IMR-90 (cell line): ENCODE measurements around the gene ANKRD35. TPM values are rescaled to one million over a fixed set of nuclear protein-coding genes. Genes with fewer than 3 reads are reported as not detected.

ENCODE experiments used
- ATAC-seq: fragments of 200-7000 bp; cut with Tn5 transposase; 2 replicates; pipeline ENCODE4 v1.9.1; 2020; ENCODE audit warnings: low read depth, mild to moderate bottlenecking, moderate library complexity
- BruUV-seq: library from RNA; stranded (reverse); fragments of 400-500 nt; replicated peaks from 2 replicates; lab custom pipeline; 2021; lab: Mats Ljungman, UMichigan
- CTCF ChIA-PET: fragments of 300-600 bp; formaldehyde crosslinking; extraction: SDS; loops from one replicate; lab custom pipeline; 2021; ENCODE audit warnings: antibody characterized with exemption; lab: Yijun Ruan, JAX
- POLR2A ChIA-PET: fragments of 300-600 bp; sonication (Branson Sonifier 250); formaldehyde crosslinking; loops from one replicate; lab custom pipeline; 2022; ENCODE audit warnings: antibody characterized with exemption; ENCODE audit not compliant: unreplicated experiment; lab: Charles Lee
- DNase-seq: peaks from one replicate; pipeline ENCODE4 v3.0.0; 2013
- H2AFZ ChIP-seq: replicated peaks from 2 replicates; pipeline ENCODE3; 2013; ENCODE audit warnings: low read length, mild to moderate bottlenecking; ENCODE audit not compliant: poor library complexity
- H2AK5ac ChIP-seq: 2 replicates; pipeline ENCODE4 v1.6.1; 2013; ENCODE audit warnings: low read depth, low read length, inconsistent platforms
- H2AK9ac ChIP-seq: replicated peaks from 2 replicates; pipeline ENCODE3; 2013; ENCODE audit warnings: mild to moderate bottlenecking, low read depth, low read length, moderate library complexity; ENCODE audit not compliant: poor library complexity
- H2BK120ac ChIP-seq: 2 replicates; pipeline ENCODE4 v1.6.1; 2013; ENCODE audit warnings: low read depth, low read length, inconsistent platforms
- H2BK15ac ChIP-seq: 3 replicates; pipeline ENCODE4 v1.6.1; 2013; ENCODE audit warnings: low read depth, low read length, inconsistent platforms
- H2BK20ac ChIP-seq: 2 replicates; pipeline ENCODE4 v1.6.1; 2013; ENCODE audit warnings: low read depth, mild to moderate bottlenecking, inconsistent platforms, low read length, moderate library complexity
- H2BK5ac ChIP-seq: 2 replicates; pipeline ENCODE4 v1.6.1; 2013; ENCODE audit warnings: mild to moderate bottlenecking, low read depth, low read length, inconsistent platforms; ENCODE audit not compliant: poor library complexity, severe bottlenecking
- H3K14ac ChIP-seq: replicated peaks from 2 replicates; pipeline ENCODE4 v1.6.1; 2013; ENCODE audit warnings: low read depth, low read length, inconsistent platforms
- H3K18ac ChIP-seq: 2 replicates; pipeline ENCODE4 v1.6.1; 2013; ENCODE audit warnings: low read depth, low read length, control low read depth
- H3K23ac ChIP-seq: 2 replicates; pipeline ENCODE4 v1.6.1; 2013; ENCODE audit warnings: low read depth, low read length, inconsistent platforms
- H3K27ac ChIP-seq: 2 replicates; pipeline ENCODE4 v1.5.1; 2013; ENCODE audit warnings: mild to moderate bottlenecking, control low read depth, low read length; ENCODE audit not compliant: insufficient read depth
- H3K27me3 ChIP-seq: 2 replicates; pipeline ENCODE4 v1.6.1; 2013; ENCODE audit warnings: low read length; ENCODE audit not compliant: control insufficient read depth, insufficient read depth
- H3K36me3 ChIP-seq: 2 replicates; pipeline ENCODE4 v1.6.1; 2013; ENCODE audit warnings: low read length, mixed read lengths; ENCODE audit not compliant: control insufficient read depth, insufficient read depth
- H3K4ac ChIP-seq: 2 replicates; pipeline ENCODE4 v1.6.1; 2013; ENCODE audit warnings: low read depth, low read length, inconsistent platforms
- H3K4me1 ChIP-seq: 2 replicates; pipeline ENCODE4 v1.6.1; 2013; ENCODE audit warnings: low read length, mixed read lengths; ENCODE audit not compliant: control insufficient read depth, insufficient read depth
- H3K4me2 ChIP-seq: 2 replicates; pipeline ENCODE4 v1.6.1; 2013; ENCODE audit warnings: low read depth, mild to moderate bottlenecking, control low read depth, low read length, moderate library complexity
- H3K4me3 ChIP-seq: 2 replicates; pipeline ENCODE4 v1.5.1; 2013; ENCODE audit warnings: low read depth, mild to moderate bottlenecking, control low read depth, low read length, moderate library complexity; ENCODE audit not compliant: insufficient read depth
- H3K56ac ChIP-seq: 2 replicates; pipeline ENCODE4 v1.6.1; 2013; ENCODE audit warnings: low read length, inconsistent platforms; ENCODE audit not compliant: insufficient read depth; ENCODE audit errors: extremely low read depth
- H3K79me1 ChIP-seq, 2 experiments: 2 replicates each; pipeline ENCODE4 v1.6.1; 2013; ENCODE audit warnings: low read length in 2 of 2, inconsistent platforms in 1 of 2, low read depth in 1 of 2
- H3K9ac ChIP-seq: 2 replicates; pipeline ENCODE4 v1.6.1; 2013; ENCODE audit warnings: low read depth, low read length, control low read depth
- H3K9me1 ChIP-seq: 2 replicates; pipeline ENCODE4 v1.6.1; 2013; ENCODE audit warnings: low read length, inconsistent platforms; ENCODE audit not compliant: insufficient read depth
- H3K9me3 ChIP-seq: 2 replicates; pipeline ENCODE4 v1.6.1; 2013; ENCODE audit warnings: low read length; ENCODE audit not compliant: control insufficient read depth, insufficient read depth
- H4K20me1 ChIP-seq: 2 replicates; pipeline ENCODE4 v1.6.1; 2013; ENCODE audit warnings: low read length, inconsistent platforms; ENCODE audit not compliant: insufficient read depth
- H4K5ac ChIP-seq: 2 replicates; pipeline ENCODE4 v1.6.1; 2013; ENCODE audit warnings: mild to moderate bottlenecking, low read depth, low read length, control low read depth
- H4K8ac ChIP-seq, 2 experiments: 2 replicates each; pipeline ENCODE4 v1.6.1; 2013; ENCODE audit warnings: low read depth in 2 of 2, low read length in 2 of 2, control low read depth in 1 of 2, inconsistent platforms in 1 of 2
- H4K91ac ChIP-seq: 2 replicates; pipeline ENCODE4 v1.6.1; 2013; ENCODE audit warnings: low read depth, low read length, inconsistent platforms; ENCODE audit not compliant: insufficient read depth
- CTCF ChIP-seq: conservative IDR thresholded peaks from 2 replicates; pipeline ENCODE4 v1.5.1; 2012; ENCODE audit warnings: mild to moderate bottlenecking, low read depth, low read length, improper control_type of control experiment
- NFE2L2 ChIP-seq: fragments of 150-350 bp; IDR thresholded peaks from 2 replicates; pipeline ENCODE4 v1.6.1; 2016; ENCODE audit warnings: low read depth, mild to moderate bottlenecking, low read length
- POLR2A ChIP-seq: IDR thresholded peaks from 2 replicates; pipeline ENCODE4 v1.6.1; 2012; ENCODE audit warnings: mild to moderate bottlenecking, low read depth, low read length
- RCOR1 ChIP-seq: IDR thresholded peaks from 2 replicates; pipeline ENCODE4 v1.6.1; 2012; ENCODE audit warnings: mild to moderate bottlenecking, low read length, improper control_type of control experiment; ENCODE audit not compliant: insufficient replicate concordance
- whole genome bisulfite sequencing, 2 experiments: methylation state at CpG; one replicate each; pipeline versions ENCODE4 v1.1.5 to v1.1.7; 2013; ENCODE audit warnings: missing lambda C conversion rate in 2 of 2; ENCODE audit not compliant: insufficient read length in 1 of 2; ENCODE audit errors: extremely low coverage in 2 of 2; 5-methylcytosine and 5-hydroxymethylcytosine counted together
- dilution Hi-C: fragments of 300-500 bp; cut with HindIII; formaldehyde crosslinking; loops from one replicate; pipeline ENCODE4 v1.14.3; 2018; ENCODE audit warnings: low sequenced_read_pairs; ENCODE audit not compliant: unreplicated experiment
- in situ Hi-C: fragments of 300-500 bp; cut with MboI; formaldehyde crosslinking; loops from 3 replicates; pipeline ENCODE4 v1.14.3; 2019; ENCODE audit warnings: low sequenced_read_pairs, inconsistent platforms, mixed read lengths
- intact Hi-C: fragments of 100-400 bp; cut with micrococcal nuclease; formaldehyde crosslinking; loops from 2 replicates; pipeline ENCODE4 v1.10.0; 2022
- polyA plus RNA-seq, 3 experiments: library from polyadenylated mRNA; depleted of rRNA; stranded (reverse); fragments of >200 nt; gene quantifications; 2 replicates each; pipeline ENCODE4 v1.2.3, GENCODE V29; 2012; ENCODE audit warnings: low replicate concordance in 1 of 3
- total RNA-seq: library from RNA; depleted of rRNA; stranded (reverse); fragments of >200 nt; gene quantifications from 2 replicates; pipeline ENCODE4 v1.2.3, GENCODE V29; 2012

The ANKRD35 gene
- total and polyA plus RNA-seq, 2 of the 4 experiments (the other 2 are of a cell fraction) = 0.90 to 2.4 TPM

DNA sequence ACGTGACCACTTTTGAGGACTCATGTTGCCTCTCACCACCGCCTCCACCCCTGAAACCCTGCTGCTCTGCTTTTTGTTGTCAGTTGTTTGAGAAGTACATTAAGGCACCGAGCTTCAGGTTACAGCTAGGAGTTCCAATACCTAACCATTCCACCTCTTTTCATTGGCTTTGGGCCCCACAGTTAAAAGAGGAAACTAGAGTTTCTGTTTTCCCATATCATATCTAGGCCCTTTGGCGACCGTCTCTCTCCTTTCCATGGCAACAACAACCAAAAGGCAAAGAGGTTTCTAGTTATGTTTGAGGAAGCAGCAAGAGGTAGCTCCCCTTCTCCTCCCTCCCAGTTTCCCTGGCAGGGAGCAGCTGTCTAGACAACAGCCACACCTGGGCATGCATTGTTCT lies 5.9 kb downstream of the ANKRD35 start:
- Histone ChIP-seq H3K9me3 (no peaks in the 10 kb centered on the region), H3K4me3 (no peak overlapping the region), H3K9me1 (no peaks in the 10 kb centered on the region), H3K27ac (no peak overlapping the region), H3K4me2 (no peak overlapping the region), H2BK15ac (no peak overlapping the region), H4K20me1 (no peaks in the 10 kb centered on the region), H4K8ac (no peak overlapping the region), H4K91ac (no peak overlapping the region), H3K23ac (no peak overlapping the region), H3K4me1 (peaks cover 2% of the 10 kb centered on the region; the same call in 1 of the 2 replicates), H3K18ac (no peak overlapping the region), H2AK9ac (peak overlapping the region; percentile 58), H3K14ac (no peak overlapping the region), H4K5ac (no peak overlapping the region), H3K36me3 (no peaks in the 10 kb centered on the region), H2BK120ac (no peak overlapping the region), H3K4ac (no peak overlapping the region), H3K9ac (no peak overlapping the region), H3K79me1 (no peaks in the 10 kb centered on the region), H2BK5ac (no peak overlapping the region), H3K27me3 (peaks cover 5% of the 10 kb centered on the region; the same call in 1 of the 2 replicates), H2AFZ (peak overlapping the region; percentile 15), H2BK20ac (no peak overlapping the region), H3K56ac (no peak overlapping the region), H2AK5ac (no peak overlapping the region)
- dilution Hi-C loops = no loop called here
- TF ChIP-seq CTCF (no peak), NFE2L2 (no peak), POLR2A (no peak), RCOR1 (no peak)
- no TSS peak for BruUV-seq
- intact Hi-C loops = no loop called here
- in situ Hi-C loops = no loop called here
- ChIA-PET CTCF (interaction anchor here (0.9 to 1.8 kb wide), 2 partner anchors 12 to 34 kb away, joined by 3 to 6 read pairs; partner anchors contain the start of gene NUDT17), POLR2A (no interaction called here)
- no CpG with 5 or more reads among the region's 5 CpGs for WGBS, 2 experiments
- ATAC-seq (no peak), DNase-seq (no peak)
